ENCODE results near the gene ZNF775.

ZNF775 gene

DNA sequence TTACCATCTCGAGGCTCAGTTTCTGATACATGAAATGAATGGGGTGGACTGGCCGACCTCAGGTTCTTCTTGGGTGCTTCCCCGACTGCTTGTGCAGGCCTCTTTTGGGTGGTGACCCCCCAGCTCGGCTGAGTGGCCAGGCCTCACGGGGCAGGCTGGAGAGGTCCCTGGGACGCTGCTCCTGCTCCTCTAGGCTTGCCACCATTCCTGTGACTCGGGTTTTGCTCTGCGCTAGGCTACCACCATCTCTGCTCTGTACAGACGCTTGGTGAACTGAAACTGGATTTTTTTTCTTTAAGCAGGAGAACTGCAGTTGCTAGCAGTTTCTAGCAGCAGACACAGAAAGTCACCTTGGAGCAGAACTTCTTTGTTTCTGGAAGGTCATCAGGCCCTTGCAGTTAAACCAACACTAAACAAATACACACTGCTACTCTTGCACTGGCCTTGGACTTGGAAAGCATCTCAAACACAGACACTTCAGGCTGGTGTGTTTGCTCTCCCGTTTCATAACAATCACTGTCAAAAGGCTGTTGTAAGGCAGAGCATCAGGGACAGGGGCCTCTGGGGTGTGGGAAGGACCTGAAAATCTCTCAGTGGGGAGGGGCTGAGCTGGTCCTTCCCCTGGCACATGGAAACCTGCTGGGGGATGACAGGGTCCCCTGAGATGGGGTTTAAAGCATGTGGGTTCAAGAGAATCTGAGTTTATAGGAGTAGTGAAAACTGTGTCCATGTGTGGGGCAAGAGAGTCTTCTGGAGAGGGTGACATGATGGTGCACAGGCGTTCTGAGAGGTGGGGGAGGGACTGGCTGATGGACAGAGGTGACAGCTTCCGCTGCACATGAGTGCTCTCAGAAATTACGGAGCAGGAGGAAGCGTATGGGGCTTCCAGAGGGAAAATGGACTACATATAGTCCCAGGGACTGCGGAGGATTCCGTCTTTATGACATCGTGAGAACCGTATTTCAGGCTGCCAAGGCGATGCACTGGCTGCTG is 36.3 kb downstream of the ZNF775 start:
- no peak for DNase-seq

DNA sequence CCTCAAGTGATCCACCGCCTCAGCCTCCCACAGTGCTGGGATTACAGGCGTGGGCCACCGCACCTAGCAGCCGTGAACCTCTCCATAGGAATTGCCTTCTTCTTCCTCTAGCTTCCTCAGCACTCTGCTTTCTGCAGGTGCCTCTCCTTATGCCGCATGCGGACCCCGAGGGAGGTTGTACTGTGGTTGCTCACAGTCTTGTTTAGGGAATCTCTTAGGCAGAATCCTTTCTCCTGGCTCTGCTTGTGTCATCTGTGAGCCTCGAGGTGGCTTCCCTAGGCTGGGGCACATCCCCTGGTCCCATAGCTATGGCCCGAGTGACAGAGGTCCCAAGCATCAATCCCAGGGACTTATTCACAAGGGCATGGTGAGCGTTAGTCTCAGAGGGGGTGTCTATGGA is 38.1 kb downstream of the ZNF775 start:
- no peak for DNase-seq

DNA sequence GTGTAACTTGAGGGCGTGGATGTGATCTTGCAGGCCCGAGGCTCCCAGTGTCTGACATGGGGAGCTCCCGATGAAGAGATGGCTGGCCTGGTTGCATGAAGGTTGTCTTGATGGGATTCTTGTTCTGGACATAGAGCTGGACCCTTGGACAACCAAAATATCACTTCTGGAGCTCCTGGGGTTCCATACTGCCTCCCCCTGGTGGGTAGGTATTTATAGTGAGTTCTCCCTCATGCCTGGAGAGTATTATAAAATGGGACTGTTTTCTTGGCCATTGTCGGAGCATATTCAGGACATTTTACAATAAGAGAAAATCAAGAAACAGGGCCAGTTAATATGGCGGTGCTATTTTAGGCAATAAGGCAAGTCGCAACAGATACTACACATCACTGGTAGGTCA is 38.7 kb downstream of the ZNF775 start:
- no peak for DNase-seq

DNA sequence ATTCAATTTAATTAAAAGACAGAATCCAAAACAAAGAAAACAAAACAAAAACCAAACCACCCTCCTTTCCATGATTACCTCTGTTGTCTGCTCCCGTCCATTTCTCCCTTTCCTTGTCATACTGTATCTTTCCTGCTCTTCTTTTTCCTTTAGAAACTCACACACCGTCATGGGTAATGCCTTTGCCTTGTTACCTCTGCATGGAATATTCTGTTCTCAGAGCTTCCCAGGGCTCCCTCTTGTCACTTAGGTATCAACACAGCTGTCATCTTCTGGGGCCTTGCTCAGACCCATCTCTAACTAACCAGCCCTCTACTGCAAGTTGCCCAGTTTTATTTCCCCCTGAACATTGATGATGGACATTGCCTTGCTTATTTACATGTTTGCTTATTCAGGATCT is 41.1 kb downstream of the ZNF775 start:
- DNase-seq: no peak

DNA sequence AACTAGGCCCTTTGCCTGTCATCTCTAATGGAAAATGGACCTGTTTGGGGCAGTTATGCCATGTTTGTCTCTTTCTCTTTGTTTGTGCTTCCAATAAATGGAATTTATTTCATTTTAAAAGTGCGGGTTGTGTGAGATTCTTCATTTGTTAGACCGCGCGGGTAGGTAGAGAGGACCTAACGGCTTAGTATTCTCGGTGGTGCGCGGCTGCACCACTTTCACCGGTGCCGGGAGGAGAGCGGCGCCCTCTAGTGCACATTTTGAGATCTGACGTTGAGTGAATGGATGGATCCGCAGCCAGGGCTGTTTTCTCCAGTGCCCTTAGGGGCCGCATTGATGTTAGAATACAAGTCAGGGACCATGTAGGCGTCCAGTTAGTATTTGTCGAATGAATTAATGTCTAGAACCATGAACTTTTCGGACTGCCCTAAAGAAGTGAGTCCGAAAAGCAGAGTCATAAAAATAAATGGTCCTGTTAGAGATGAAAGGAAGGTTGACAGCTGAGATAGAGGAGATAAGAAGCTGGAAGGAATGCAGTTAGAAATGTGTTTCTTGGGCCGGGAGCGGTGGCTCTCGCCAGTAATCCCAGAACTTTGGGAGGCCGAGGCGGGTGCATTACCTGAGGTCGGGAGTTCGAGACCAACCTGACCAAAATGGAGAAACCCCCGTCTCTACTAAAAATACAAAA is 42.0 kb downstream of the ZNF775 start:
- peak; percentile 40 for DNase-seq

DNA sequence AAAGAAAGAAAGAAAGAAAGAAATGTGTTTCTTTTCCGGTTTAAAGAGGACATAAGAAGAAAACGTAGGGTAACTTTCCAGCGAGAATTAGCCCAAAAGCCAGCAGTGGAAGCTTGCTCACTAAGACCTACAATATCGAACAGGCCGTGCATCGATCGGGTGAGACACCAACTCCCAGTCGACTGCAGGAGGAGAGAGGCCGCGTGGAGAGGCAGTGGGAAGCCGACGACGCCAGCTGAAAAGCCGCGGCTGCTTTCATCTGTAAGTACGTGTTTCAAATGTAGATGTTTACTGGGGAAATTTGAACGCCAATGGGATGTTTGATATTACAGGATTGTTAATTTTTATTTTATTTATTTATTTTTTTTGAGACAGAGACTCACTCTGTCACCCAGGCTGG is 42.7 kb downstream of the ZNF775 start:
- DNase-seq: no peak

DNA sequence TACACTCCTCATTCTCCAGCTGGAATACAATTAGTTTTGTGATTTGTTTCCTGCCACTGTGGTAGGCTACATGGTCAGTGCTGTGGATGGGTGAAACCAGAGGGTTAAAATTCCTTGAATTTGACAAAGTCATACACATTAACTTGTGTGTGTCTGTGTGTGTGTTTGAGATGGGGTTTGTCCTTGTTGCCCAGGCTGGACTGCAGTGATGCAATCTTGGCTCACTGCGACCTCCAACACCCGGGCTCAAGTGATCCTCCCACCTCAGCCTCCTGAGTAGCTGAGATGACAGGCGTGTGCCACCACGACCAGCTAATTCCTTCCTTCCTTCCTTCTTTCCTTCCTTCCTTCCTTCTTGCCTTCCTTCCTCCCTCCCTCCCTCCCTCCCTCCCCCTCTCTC is 46.5 kb downstream of the ZNF775 start:
- DNase-seq: no peak

DNA sequence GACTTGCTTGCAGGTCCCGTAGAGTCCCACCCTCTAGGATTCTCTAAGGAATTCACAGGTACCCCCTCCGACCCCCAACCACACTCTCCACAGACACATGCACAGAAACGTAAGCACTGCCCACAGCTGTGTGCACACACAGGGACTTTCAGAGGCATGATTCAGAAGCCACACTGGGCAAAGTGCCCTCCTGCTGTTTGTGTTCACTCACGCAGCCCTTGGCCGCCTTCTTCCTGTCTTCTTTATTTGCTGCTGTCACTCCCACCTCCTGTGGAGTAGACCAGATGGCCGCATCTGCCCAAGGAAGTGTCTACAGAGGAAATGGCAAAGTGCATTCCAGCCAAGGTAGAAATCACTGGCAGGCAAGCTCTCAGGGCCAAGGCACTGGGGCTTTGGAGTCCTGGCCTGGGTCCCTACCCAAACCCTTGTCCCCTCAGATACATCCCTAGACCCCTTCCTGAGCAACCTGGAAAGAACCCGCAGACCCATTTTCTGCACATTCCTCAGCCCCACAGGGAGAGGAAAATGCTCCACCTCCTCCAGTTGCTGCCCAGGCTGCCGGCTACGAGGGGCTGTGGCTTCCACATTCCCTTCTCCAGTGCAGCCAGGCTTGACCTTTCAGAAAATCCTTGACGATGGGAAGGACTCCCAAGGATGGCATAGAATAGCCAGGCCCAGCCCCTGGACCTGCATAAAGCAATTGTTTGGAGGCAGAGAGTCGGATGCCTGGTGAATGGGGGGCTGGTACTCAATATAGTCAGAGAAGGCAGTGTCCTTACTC is 49.7 kb downstream of the ZNF775 start:
- no peak for DNase-seq

DNA sequence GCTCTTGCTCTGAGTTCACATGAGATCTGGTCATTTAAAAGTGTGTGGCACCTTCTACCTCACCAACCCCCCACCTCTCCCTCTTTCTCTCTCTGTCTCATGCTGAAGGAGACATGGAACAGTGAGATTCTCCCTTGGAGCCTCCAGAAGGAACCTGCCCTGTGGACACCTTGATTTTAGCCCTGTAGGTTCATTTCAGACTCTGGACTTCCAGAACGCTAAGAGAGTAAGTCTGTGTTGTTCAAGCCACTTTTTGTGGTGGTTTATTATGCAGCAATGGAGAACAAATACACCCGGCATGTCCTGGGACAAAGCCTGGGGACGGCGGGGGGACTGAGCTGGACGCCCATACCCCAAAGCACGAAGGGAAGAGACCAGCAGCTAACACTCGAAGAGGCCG is 50.6 kb downstream of the ZNF775 start:
- DNase-seq: no peak

DNA sequence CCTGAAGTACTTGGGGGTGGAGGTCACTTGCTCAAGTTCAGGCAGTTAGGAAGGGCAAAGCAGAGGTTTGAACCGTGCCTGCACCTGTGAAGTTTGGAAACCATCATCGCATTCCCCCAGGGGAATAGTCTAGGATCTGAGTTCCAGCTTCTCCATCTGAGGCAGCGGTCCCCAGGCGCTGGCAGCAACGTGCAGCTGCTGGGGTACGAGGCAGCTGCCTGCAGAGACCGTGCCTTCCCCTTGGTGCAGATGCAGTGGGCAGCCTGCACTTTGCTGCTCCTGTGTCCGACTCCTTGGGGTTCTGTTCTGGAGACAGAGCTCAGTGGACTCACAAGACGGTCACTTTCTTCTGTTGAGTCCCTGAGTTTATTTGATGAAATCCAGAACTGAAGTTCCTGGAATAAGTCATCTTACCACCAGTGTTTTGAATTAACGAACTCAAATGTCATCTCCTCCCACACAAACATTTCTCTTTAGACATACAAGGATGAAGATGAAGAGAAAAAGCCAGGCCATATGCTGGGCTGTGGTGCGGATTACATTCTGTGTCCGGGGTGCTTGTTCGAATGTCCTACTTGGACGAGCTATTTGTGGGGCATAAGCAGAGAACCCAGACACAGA is 51.4 kb downstream of the ZNF775 start:
- DNase-seq: no peak

DNA sequence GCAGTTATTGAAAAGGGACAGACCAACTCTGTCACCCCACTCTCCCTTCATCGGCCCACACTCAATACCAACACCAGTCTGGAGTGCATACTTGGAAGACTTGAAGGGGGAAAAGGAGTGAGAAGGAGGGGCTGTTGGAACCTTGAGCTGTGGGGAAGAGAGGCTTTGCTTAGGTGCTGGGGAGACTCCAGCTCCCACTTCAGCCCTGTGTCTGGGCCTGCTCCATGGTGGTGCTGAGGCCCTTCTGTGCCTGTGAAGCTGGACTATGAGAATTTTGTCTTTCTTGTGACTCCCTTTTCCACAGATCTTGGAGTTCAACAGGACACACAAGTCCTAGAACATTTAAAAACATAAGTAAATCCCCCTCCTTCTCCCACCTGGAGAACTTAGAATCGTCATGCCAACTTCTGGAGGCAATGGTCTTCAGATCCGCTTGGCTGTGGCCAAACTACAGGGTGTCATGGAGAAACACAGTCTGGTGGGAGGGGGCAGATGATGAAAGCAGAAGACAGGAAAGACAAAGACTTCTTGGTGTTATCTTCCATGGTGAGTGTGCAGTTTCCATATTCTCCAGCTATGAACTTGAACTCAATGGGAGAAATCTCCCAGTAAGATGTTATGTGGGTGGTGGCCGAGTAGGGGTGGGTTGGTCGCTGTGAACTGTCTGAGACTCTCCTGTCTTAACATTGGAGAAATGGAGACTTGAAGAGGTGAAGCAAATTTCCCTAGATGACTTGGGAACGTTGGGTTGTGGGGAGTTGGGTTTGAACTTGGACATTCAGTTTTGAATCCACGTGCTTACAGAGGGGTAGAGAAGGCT is 52.9 kb downstream of the ZNF775 start:
- no peak for DNase-seq

DNA sequence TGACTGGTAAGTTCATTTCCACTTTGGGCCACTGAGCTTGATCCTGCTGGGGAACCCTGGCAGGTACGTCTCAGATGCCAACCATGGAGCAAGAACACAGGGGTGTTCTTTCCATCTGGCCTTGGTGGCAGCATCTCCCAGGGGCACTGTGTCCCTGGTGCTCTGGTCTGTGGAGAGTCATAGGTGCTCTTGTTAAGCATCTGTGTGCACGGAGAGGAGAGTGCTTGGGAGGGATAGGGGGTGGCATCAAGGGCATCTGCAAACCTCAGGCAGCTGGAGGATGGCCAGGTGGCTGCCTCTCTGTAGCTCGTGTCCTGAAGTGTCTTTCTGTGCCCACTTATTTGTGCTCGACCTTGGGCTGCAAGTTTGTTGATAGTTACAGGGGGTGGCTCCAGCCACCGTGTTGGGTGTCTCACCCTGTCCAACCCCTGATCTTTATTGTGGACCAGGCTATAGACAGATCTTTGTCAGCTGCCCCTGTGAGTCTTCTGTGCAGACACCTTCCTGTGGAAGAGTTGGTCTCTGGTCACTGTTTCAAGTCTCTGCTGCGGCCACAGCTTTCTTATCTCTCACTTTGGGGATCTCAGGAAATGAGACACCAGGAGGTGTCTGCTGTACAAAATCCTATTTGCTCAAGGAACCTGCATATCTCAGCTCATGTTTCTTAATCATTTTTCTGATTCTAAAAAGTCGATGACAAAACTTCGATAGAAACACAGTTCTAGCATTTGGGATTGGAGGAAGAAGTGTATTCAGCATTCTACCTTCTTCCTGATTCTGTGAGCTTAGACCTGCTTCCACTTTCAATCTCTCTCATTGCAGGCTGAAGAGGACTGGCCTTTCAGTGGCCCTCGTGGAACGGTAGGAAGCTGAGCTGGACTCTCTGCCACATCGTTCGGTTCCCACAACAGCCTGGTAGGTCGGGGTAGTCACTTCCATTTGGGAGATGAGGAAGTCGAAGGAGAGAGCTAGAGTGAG is 54.1 kb downstream of the ZNF775 start:
- DNase-seq: no peak

DNA sequence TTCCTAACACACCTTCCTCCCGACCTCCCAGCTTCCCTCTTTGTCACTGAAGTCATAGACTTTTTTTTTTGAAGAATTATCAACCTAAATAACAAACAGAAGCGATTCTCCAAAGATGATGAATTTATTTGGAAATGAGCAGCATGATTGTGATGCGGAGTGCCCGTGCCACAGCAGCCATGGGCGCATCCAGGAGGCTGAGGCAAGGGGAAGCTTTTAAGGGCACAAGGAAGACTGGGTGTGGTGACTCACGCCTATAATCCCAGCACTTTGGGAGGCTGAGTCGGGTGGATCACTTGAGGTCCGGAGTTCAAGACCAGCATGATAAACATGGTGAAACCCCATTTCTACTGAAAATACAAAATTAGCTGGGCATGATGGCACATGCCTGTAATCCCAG is 55.1 kb downstream of the ZNF775 start:
- no peak for DNase-seq

DNA sequence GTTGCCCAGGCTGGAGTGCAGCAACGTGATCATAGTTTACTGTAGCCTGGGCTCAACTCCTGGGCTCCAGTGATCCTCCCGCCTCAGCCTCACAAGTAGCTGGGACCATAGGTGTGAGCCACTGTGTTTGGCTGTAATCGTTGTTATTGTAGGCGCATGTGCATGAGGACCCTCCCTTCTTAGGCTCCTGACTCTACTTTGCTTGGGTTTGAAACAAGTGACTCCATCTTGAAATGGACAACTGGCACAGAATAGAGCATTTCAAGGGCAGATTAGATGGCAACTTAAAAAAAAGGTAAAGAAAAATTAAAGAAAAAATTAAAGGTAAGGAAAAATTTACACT is 55.9 kb downstream of the ZNF775 start:
- DNase-seq: no peak

DNA sequence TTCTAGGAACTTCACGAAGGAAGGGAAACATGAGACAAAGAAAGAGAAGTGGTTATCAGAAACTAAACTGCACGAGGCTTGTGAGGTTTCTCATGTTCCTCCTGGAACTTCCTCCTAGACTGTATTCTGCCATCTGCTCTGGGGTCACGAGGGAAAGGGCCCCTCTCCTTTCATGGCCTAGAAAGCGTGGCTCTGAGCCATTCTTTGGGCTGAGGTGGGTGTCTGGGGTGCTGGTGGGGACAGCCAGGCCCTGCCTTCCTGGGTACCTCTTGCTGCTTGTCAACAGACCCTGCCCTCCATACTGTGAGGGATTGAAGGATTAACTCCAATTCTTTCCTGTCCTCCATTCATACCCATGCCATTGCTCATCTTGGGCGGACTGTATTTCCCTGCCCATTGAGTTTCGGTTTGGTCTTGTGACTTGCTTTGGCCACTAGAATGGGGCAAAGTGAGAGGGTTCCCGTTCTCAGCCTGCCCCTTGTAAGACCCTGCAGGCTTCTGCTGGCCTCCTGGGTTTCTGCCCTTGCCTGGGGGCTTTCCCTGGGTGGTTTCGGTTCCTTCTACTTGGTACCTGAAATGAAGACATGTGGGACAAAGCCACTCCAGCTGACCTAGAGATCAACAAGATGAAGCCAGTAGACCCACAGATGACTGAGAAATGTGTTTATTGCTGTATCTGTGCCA is 56.4 kb downstream of the ZNF775 start:
- DNase-seq: no peak

DNA sequence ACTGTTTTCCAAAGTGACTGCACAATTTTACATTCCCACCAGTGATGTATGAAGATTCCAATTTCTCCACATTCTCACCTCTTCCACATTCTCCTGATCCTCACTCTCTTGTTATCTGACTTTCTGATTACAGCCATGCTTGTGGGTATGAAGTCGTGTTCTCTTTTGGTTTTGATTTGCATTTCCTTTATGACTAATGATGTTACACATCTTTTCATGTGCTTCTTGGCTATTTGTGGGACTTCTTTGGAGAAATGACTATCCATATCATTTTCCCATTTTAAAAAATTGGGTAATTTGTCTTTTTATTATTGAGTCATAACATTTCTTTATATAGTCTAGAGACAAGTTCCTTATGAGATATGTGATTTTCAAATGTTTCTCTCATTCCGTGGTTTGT is 60.8 kb downstream of the ZNF775 start:
- no peak for DNase-seq

DNA sequence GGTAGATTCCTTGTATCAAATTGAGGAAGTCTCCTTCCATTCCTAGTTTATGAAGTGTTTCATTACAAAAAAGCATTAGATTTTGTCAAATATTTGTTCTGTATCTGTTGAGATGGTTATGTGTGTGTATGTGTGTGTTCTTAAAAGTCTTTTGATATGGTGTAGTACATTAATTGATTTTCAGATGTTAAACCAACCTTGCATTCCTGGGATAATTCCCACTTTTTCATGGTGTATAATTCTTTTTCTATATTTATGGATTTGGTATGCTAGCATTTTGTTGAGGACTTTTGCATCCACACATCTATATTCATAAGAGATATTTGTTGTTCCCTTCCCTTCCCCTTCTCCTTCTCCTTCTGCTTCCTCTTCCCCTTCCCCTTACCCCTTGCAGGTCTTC is 62.4 kb downstream of the ZNF775 start:
- DNase-seq: no peak

DNA sequence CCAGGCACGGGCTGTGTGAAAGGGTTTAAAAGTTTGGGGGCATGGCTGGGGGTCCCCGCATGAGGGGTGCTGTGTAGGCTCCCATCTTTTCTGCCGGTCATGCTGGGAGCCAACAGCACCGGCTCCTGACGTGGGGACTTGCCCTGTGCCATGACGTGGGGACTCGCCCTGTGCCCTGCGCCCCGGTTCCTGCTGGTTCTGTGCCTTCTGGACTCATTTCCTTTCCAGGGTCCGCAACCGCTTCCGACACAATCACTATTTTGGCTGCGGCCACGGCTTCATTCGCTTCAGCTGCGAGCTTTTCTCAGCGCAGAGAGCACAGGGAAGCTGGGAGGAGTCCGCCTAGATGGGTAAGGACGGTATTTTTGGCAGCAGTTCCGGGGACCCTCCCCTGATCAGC is 63.7 kb downstream of the ZNF775 start:
- DNase-seq: no peak

DNA sequence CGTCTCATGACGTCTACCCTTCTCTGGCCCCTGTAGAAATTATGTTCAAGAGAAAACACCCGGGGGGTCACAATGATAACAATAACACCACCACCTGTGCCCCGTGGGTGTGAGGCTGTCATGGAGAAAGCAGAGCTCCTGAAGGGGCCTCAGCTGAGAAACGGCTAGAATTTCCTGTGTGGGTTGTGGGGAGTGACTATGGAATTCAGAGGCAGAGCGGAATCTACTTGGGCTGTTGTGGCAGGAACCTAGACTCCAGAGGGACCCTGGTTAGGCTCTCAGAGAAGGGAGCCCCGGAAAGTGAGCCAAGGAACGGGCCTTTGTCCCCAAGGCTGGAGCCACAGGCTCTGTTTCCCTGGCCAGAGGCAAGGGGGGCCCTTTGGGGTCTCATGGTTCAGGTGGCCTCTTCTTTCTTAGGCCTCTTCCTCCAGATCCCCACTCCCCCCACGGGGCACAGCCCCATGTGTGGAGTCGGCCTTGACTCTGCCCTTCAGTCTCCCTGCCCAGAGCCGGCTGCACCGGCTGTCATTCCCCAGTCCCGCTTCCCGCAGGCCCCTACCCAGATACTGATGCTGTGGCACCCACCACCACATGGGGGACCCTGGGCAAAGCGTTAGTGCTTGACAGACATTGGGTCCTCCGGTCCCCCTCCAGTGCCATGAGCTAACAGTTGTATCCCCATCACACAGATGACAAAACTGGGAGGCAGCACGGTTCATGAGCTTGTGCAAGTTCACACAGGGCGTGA is 64.8 kb downstream of the ZNF775 start:
- no peak for DNase-seq

Data from activated gamma-delta T cell (primary cell).